ENCODE measurements around the gene PWP2.

- TF ChIP-seq REST (IDR thresholded peaks at IDR 0.05; ENCODE audit: insufficient read depth in 1 of 2, low read depth in 2 of 2, low read length in 2 of 2) (no peak), POLR2AphosphoS5 (IDR thresholded peaks at IDR 0.05; ENCODE audit: low read depth, low read length) (no peak), FOXP2 (optimal IDR thresholded peaks at IDR 0.05; ENCODE audit: borderline replicate concordance, extremely low read depth, extremely low read length, insufficient read depth) (no peak), TAF1 (IDR thresholded peaks at IDR 0.05; ENCODE audit: borderline replicate concordance, insufficient read depth, low read length) (no peak)
These were observed 44.8 kb upstream of the PWP2 start for GRCh38 chr21:44062380-44062779.
